Retinal pigment epithelial cell (primary cell): ENCODE results near the gene GPR61.

Experiments used
- DNase-seq: peaks from one replicate; pipeline ENCODE4 v3.0.0-alpha.2; 2010; ENCODE audit warnings: low read depth
- H3K4me3 ChIP-seq: 2 replicates; pipeline ENCODE4 v1.5.1; 2011; ENCODE audit warnings: mild to moderate bottlenecking, low read length, control low read depth, moderate library complexity
- CTCF ChIP-seq: conservative IDR thresholded peaks from 2 replicates; pipeline ENCODE4 v1.5.1; 2011; ENCODE audit warnings: low read depth, low read length, control low read depth, inconsistent platforms

Gene GPR61

GRCh38 chr1:109556563-109556962 lies 16.9 kb downstream of the GPR61 start:
- no peak overlapping the region for H3K4me3 ChIP-seq
- TF ChIP-seq CTCF, result no peak
- DNase-seq, result no peak

- no peak for TF ChIP-seq CTCF
- no peak overlapping the region for H3K4me3 ChIP-seq
- no peak for DNase-seq
Measured at GRCh38 chr1:109557520-109557919, 17.8 kb downstream of the GPR61 start.

GRCh38 chr1:109559995-109560394 lies 20.3 kb downstream of the GPR61 start:
- TF ChIP-seq CTCF, result no peak
- H3K4me3 ChIP-seq, result no peak overlapping the region
- DNase-seq, result no peak

DNA sequence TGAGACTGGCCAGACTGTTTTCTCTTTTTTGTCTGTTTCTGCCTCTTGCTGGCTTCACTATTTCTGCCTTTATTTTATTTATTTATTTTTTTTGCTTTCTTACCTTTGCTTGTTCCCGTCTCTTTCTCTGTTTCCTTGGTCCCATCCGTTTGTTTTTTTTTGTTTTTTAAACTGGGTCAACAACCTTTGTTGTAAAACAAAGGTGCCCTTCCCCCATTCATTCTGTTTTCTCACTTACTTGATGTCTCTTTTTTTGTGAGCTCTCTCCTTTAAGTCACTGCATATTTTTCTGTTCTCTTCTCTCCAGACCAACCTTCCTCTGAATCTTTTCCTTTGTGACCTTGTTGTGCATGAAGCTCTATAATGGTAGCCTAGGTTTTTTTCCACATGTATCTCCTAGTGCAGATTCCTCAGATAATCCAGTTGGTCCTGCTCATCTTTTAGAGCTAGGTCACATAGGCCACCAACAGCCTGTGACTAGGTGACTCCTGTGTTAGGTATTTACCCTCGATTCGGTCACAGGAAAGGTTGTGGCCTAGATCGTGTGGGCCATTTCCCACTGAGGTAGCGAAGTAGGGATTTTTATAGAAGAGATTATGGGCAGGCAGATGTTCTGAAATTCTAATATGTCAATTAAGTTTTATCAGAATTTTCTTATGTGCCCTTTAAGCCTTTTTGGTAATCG lies 24.7 kb downstream of the GPR61 start:
- DNase-seq, result no peak
- H3K4me3 ChIP-seq, result no peak overlapping the region
- TF ChIP-seq CTCF, result no peak

- no peak for TF ChIP-seq CTCF
- no peak overlapping the region for H3K4me3 ChIP-seq
- DNase-seq, result no peak
Measured at GRCh38 chr1:109565241-109565640, 25.6 kb downstream of the GPR61 start.

DNA sequence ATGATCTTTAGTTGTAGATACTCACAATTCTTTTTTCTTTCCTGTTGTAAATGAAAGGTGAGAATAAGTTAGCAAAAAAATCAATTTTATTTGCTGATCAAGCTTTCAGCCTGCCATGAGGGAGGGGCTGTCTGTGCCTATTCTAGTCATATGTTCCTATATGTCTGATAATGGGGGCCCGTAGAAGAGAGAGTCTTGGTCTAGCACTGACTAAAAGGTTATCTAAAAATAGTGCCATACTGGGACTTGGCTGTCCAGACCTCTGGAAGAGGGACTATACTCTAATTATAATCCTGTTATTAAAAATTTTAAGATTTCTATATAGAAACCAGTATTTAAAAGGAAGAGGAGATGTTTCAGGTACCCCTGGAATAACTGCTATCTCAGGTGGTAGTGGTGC lies 27.3 kb downstream of the GPR61 start:
- no peak for DNase-seq
- no peak overlapping the region for H3K4me3 ChIP-seq
- no peak for TF ChIP-seq CTCF

DNA sequence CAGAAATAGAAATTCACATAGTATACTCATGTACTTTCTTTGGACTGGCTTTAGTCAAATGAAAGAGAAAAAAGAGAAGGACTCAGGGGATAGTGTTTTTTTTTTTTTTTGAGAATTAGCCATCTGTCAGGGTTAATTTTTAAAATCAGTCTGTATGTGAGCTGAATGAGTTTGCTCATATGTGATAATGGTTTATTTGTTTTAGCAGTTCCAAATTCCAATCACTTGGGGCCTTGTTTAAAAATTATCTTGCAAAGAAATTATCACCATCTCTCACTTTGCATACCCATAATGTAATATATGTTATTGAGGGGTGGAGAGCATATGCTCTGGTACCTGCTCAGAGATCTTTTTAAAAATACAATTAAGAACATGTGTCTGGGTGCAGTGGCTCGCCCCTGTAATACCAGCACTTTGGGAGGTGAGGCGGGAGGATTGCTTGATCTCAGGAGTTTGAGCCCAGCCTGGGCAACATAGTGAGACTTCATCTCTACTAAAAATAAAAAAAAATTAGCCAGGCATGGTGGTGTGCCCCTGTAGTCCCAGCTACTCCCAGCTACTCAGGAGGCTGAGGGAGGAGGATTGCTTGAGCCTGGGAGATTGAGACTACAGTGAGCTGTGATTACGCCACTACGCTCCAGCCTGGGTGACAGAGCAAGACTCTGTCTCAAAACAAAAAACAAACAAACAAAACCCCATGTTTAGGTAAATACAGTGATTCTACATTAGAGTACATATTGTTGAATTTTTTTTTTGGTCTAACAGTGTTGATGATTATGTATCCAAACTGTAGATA lies 28.4 kb downstream of the GPR61 start:
- DNase-seq, result no peak
- no peak for TF ChIP-seq CTCF

More for the DNA sequence above, 28.4 kb downstream of the GPR61 start:
- no peak overlapping the region for H3K4me3 ChIP-seq
